Body of pancreas (tissue), 4 donors: ENCODE data around the gene COIL.
"Not testable (repeated sequence)": the region's sequence is repeated elsewhere in the genome, so short reads cannot be mapped to it uniquely, and the experiment has no call there.

Source experiments
- POLR2A ChIP-seq, 3 donors: fragments of 450-650 bp; IDR thresholded peaks; one replicate each; pipeline ENCODE4 v1.6.1; 2016; ENCODE audit warnings: antibody characterized with exemption in 3 of 3, mild to moderate bottlenecking in 2 of 3
- TF ChIP-seq, protein P1 (sequence below), 7 experiments: fragments of 450-650 bp in 4 of 7; fragments of 200-600 bp in 3 of 7; sonication (generic) in 3 of 7; IDR thresholded peaks; one replicate each; pipeline ENCODE4 v1.5.1; 2016 to 2019; ENCODE audit warnings: antibody characterized with exemption in 7 of 7

DNA sequence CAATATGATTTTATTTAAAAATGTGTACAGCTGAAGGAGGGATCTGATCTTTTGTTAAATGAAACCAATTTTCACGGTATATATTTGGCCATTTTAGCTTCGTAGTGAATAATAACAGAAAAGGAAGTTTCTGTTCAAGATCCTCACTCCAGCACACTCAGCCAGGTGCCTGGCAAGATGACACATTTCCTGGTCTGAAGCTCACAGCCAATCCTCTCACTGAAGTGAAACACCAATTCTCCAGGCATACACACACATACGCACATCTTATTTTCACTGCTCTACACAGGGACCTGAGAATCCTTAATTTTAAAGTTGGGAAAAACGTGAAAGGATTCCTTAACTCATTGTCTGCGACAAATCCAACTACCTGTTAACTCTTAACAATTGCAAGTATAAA lies 22.6 kb downstream of the COIL start:
- TF ChIP-seq, protein P1, sequence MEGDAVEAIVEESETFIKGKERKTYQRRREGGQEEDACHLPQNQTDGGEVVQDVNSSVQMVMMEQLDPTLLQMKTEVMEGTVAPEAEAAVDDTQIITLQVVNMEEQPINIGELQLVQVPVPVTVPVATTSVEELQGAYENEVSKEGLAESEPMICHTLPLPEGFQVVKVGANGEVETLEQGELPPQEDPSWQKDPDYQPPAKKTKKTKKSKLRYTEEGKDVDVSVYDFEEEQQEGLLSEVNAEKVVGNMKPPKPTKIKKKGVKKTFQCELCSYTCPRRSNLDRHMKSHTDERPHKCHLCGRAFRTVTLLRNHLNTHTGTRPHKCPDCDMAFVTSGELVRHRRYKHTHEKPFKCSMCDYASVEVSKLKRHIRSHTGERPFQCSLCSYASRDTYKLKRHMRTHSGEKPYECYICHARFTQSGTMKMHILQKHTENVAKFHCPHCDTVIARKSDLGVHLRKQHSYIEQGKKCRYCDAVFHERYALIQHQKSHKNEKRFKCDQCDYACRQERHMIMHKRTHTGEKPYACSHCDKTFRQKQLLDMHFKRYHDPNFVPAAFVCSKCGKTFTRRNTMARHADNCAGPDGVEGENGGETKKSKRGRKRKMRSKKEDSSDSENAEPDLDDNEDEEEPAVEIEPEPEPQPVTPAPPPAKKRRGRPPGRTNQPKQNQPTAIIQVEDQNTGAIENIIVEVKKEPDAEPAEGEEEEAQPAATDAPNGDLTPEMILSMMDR (IDR thresholded peaks at IDR 0.05) = not testable (repeated sequence)
- not testable (repeated sequence) for TF ChIP-seq POLR2A (IDR thresholded peaks at IDR 0.05)
